CD4-positive, alpha-beta memory T cell (primary cell): ENCODE results near the gene DEPP1. TPM values are rescaled to one million over a fixed set of nuclear protein-coding genes. Genes with fewer than 3 reads are reported as not detected.

Experiments
- CTCF ChIA-PET: fragments of 350-600 bp; sonication (Branson Sonifier 250); formaldehyde crosslinking; loops from one replicate; lab custom pipeline; 2021; ENCODE audit warnings: inconsistent platforms; ENCODE audit not compliant: partially characterized antibody; lab: Charles Lee
- POLR2A ChIA-PET: fragments of 350-600 bp; sonication (Branson Sonifier 250); formaldehyde crosslinking; loops from one replicate; lab custom pipeline; 2021; ENCODE audit not compliant: partially characterized antibody; lab: Charles Lee
- DNase-seq, 5 donors: peaks; one replicate each; pipeline versions ENCODE4 v3.0.0 to v3.0.0-alpha.2; 2020 to 2022; ENCODE audit warnings: mixed read lengths in 1 of 5
- H3K27ac ChIP-seq: one replicate; pipeline ENCODE4 v1.7.0; 2013; ENCODE audit warnings: low read depth, low read length
- H3K27me3 ChIP-seq: 2 replicates; pipeline ENCODE4 v1.7.0; 2013; ENCODE audit warnings: mild to moderate bottlenecking, low read length, moderate library complexity; ENCODE audit not compliant: insufficient read depth
- H3K36me3 ChIP-seq: 2 replicates; pipeline ENCODE4 v1.7.0; 2013; ENCODE audit warnings: mild to moderate bottlenecking, low read length, moderate library complexity; ENCODE audit not compliant: insufficient read depth
- H3K4me1 ChIP-seq: 2 replicates; pipeline ENCODE4 v1.7.0; 2013; ENCODE audit warnings: mild to moderate bottlenecking, low read length, moderate library complexity; ENCODE audit not compliant: insufficient read depth
- H3K4me3 ChIP-seq, 2 donors: one replicate each; pipeline ENCODE4 v1.7.0; 2013; ENCODE audit warnings: low read length in 2 of 2, mild to moderate bottlenecking in 1 of 2
- H3K9me3 ChIP-seq, 2 donors: one replicate each; pipeline ENCODE4 v1.7.0; 2013; ENCODE audit warnings: low read length in 2 of 2, control low read depth in 1 of 2; ENCODE audit not compliant: control insufficient read depth in 1 of 2
- H3K27ac Mint-ChIP-seq, 7 donors: one replicate each; pipeline ENCODE4 v1.8.0; 2020 to 2021; ENCODE audit warnings: mixed read lengths in 7 of 7, mild to moderate bottlenecking in 6 of 7, inconsistent platforms in 3 of 7, moderate library complexity in 3 of 7
- H3K27me3 Mint-ChIP-seq, 2 donors: one replicate each; pipeline ENCODE4 v1.8.0; 2020 to 2021; ENCODE audit warnings: mixed read lengths in 2 of 2
- H3K36me3 Mint-ChIP-seq, 2 donors: one replicate each; pipeline ENCODE4 v1.8.0; 2020 to 2021; ENCODE audit warnings: mixed read lengths in 2 of 2, inconsistent platforms in 1 of 2, mild to moderate bottlenecking in 1 of 2
- H3K4me1 Mint-ChIP-seq, 4 donors: one replicate each; pipeline ENCODE4 v1.8.0; 2020 to 2021; ENCODE audit warnings: mixed read lengths in 4 of 4, mild to moderate bottlenecking in 1 of 4
- H3K4me3 Mint-ChIP-seq, 8 donors: one replicate each; pipeline ENCODE4 v1.8.0; 2020 to 2021; ENCODE audit warnings: mixed read lengths in 8 of 8, mild to moderate bottlenecking in 7 of 8, moderate library complexity in 6 of 8, inconsistent platforms in 3 of 8
- H3K9me3 Mint-ChIP-seq, 8 donors: one replicate each; pipeline ENCODE4 v1.8.0; 2020 to 2021; ENCODE audit warnings: mixed read lengths in 8 of 8, mild to moderate bottlenecking in 5 of 8, inconsistent platforms in 3 of 8, moderate library complexity in 1 of 8
- intact Hi-C: fragments of 100-400 bp; cut with micrococcal nuclease; formaldehyde crosslinking; loops from one replicate; pipeline ENCODE4 v1.15.1; 2023
- polyA plus RNA-seq, 2 donors: library from polyadenylated mRNA; unstranded; fragments of 300-500 nt; fragmentation: Illumina TruSeq; gene quantifications; one replicate each; pipeline ENCODE4 v1.2.3, GENCODE V29; 2021
- total RNA-seq, 2 experiments: library from RNA; stranded (reverse); gene quantifications; one replicate each; pipeline ENCODE4 v1.2.3, GENCODE V29; 2021

DEPP1 gene
- total and polyA plus RNA-seq, 4 experiments from 2014 or later = not detected

- H3K4me3 ChIP-seq = no peak overlapping the region
- no peaks in the 10 kb centered on the region for H3K9me3 ChIP-seq
- H3K4me1 ChIP-seq = no peaks in the 10 kb centered on the region
- ChIA-PET CTCF (interaction anchor here (1.0 kb wide), 1 partner anchor 46 kb away, joined by 3 read pairs; no protein-coding TSS in a partner anchor), POLR2A (no interaction called here)
- Mint-ChIP-seq H3K4me3 (no peak overlapping the region), H3K27ac (peak overlapping the region in 2 of 7 donors; percentile 11 to 40), H3K4me1 (no peaks in the 10 kb centered on the region), H3K27me3 (peaks cover 0 to 6% of the 10 kb centered on the region in 2 donors), H3K36me3 (no peaks in the 10 kb centered on the region), H3K9me3 (no peaks in the 10 kb centered on the region)
- H3K27me3 ChIP-seq = no peaks in the 10 kb centered on the region
- no peaks in the 10 kb centered on the region for H3K36me3 ChIP-seq
- H3K27ac ChIP-seq = no peak overlapping the region
- DNase-seq = no peak
- intact Hi-C loops = no loop called here
Measured at GRCh38 chr10:44929356-44930255, 49.0 kb downstream of the DEPP1 start.

- Histone ChIP-seq H3K4me1 (no peaks in the 10 kb centered on the region), H3K4me3 (no peak overlapping the region), H3K27me3 (no peaks in the 10 kb centered on the region), H3K36me3 (no peaks in the 10 kb centered on the region), H3K9me3 (no peaks in the 10 kb centered on the region), H3K27ac (no peak overlapping the region)
- Mint-ChIP-seq H3K36me3 (no peaks in the 10 kb centered on the region), H3K27me3 (peaks cover 0 to 6% of the 10 kb centered on the region in 2 donors), H3K4me1 (no peaks in the 10 kb centered on the region), H3K9me3 (no peaks in the 10 kb centered on the region), H3K4me3 (no peak overlapping the region), H3K27ac (no peak overlapping the region)
- ChIA-PET CTCF (interaction anchor here (1.0 kb wide), 1 partner anchor 47 kb away, joined by 3 read pairs; no protein-coding TSS in a partner anchor), POLR2A (no interaction called here)
- DNase-seq = no peak
- intact Hi-C loops = no loop called here
Measured at GRCh38 chr10:44928462-44928861, 50.1 kb downstream of the DEPP1 start.

GRCh38 chr10:44927352-44927751 lies 51.3 kb downstream of the DEPP1 start:
- Mint-ChIP-seq H3K36me3 (no peaks in the 10 kb centered on the region), H3K27ac (no peak overlapping the region), H3K4me3 (no peak overlapping the region), H3K4me1 (no peaks in the 10 kb centered on the region), H3K9me3 (no peaks in the 10 kb centered on the region), H3K27me3 (peaks cover 0 to 6% of the 10 kb centered on the region in 2 donors)
- intact Hi-C loops = no loop called here
- no peaks in the 10 kb centered on the region for H3K36me3 ChIP-seq
- no peak overlapping the region for H3K27ac ChIP-seq
- no peaks in the 10 kb centered on the region for H3K4me1 ChIP-seq
- no peak for DNase-seq
- ChIA-PET POLR2A (no interaction called here), CTCF (no interaction called here)
- no peaks in the 10 kb centered on the region for H3K27me3 ChIP-seq
- H3K4me3 ChIP-seq = no peak overlapping the region
- H3K9me3 ChIP-seq = no peaks in the 10 kb centered on the region

- Histone ChIP-seq H3K27me3 (no peaks in the 10 kb centered on the region), H3K4me1 (no peaks in the 10 kb centered on the region), H3K9me3 (no peaks in the 10 kb centered on the region), H3K4me3 (no peak overlapping the region), H3K36me3 (no peaks in the 10 kb centered on the region), H3K27ac (no peak overlapping the region)
- Mint-ChIP-seq H3K9me3 (no peaks in the 10 kb centered on the region), H3K27ac (no peak overlapping the region), H3K4me3 (no peak overlapping the region), H3K4me1 (no peaks in the 10 kb centered on the region), H3K27me3 (peaks cover 0 to 6% of the 10 kb centered on the region in 2 donors), H3K36me3 (no peaks in the 10 kb centered on the region)
- no peak for DNase-seq
- ChIA-PET CTCF (no interaction called here), POLR2A (no interaction called here)
- intact Hi-C loops = no loop called here
Measured at GRCh38 chr10:44926751-44927351, 51.8 kb downstream of the DEPP1 start.

Other genes with a start within 250 kb of the DEPP1 start
- gene TMEM72, start 67.5 kb downstream of the DEPP1 start, total RNA-seq = not detected
- gene TMEM72, start 67.5 kb downstream of the DEPP1 start, polyA plus RNA-seq = not detected
- 1 to 10 TPM; 1.6 to 1.8 TPM for gene RASSF4, start 19.0 kb downstream of the DEPP1 start, total RNA-seq
- under 1 TPM; 0.08 to 0.21 TPM for gene RASSF4, start 19.0 kb downstream of the DEPP1 start, polyA plus RNA-seq
- gene ZNF22, start 22.1 kb upstream of the DEPP1 start, total RNA-seq = 10 to 100 TPM; 26.9 to 27.1 TPM
- gene ZNF22, start 22.1 kb upstream of the DEPP1 start, polyA plus RNA-seq = 10 to 100 TPM; 34.5 to 40.6 TPM